Measurements from ENCODE around the gene RNF41.

- TF ChIP-seq CTCF (IDR thresholded peaks at IDR 0.05) (no peak), EP300 (IDR thresholded peaks at IDR 0.05; ENCODE audit: low read depth) (no peak), POLR2A (IDR thresholded peaks at IDR 0.05) (no peak)
These were observed 21.3 kb upstream of the RNF41 start for GRCh38 chr12:56242986-56243385.
